ENCODE data around the gene ARIH2.

- TF ChIP-seq, protein P1, sequence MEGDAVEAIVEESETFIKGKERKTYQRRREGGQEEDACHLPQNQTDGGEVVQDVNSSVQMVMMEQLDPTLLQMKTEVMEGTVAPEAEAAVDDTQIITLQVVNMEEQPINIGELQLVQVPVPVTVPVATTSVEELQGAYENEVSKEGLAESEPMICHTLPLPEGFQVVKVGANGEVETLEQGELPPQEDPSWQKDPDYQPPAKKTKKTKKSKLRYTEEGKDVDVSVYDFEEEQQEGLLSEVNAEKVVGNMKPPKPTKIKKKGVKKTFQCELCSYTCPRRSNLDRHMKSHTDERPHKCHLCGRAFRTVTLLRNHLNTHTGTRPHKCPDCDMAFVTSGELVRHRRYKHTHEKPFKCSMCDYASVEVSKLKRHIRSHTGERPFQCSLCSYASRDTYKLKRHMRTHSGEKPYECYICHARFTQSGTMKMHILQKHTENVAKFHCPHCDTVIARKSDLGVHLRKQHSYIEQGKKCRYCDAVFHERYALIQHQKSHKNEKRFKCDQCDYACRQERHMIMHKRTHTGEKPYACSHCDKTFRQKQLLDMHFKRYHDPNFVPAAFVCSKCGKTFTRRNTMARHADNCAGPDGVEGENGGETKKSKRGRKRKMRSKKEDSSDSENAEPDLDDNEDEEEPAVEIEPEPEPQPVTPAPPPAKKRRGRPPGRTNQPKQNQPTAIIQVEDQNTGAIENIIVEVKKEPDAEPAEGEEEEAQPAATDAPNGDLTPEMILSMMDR (IDR thresholded peaks at IDR 0.05): no peak
- TF ChIP-seq POLR2A (IDR thresholded peaks at IDR 0.05) (no peak), POLR2AphosphoS5 (IDR thresholded peaks at IDR 0.05) (no peak)
Observed at GRCh38 chr3:48979451-48979850, 60.8 kb downstream of the ARIH2 start.
